HG02840 (cell line): Measurements from ENCODE around the gene TSC2.

Experiments
- ATAC-seq: cut with Tn5 transposase; IDR thresholded peaks from one replicate; pipeline ENCODE4 v1.9.1; 2021; ENCODE audit warnings: mild to moderate bottlenecking, moderate library complexity, moderate number of reproducible peaks; ENCODE audit not compliant: unreplicated experiment, low FRiP score

TSC2 gene

GRCh38 chr16:2047330-2048115 is at the start of gene TSC2, which contains the start of gene NTHL1:
TSC2 (plus strand) TSS chr16:2047985; CDS start chr16:2048616, 631 bp downstream.
NTHL1 (minus strand) TSS chr16:2047834; CDS start chr16:2047823, 11 bp downstream.
- ATAC-seq: peak; percentile 88

- no peak for ATAC-seq
These were observed 49.4 kb upstream of the TSC2 start for GRCh38 chr16:1998360-1998835.

- no peak for ATAC-seq
These were observed 48.7 kb upstream of the TSC2 start for GRCh38 chr16:1998852-1999801.

- ATAC-seq: no peak
These were observed 47.8 kb upstream of the TSC2 start for GRCh38 chr16:1999866-2000514.

DNA sequence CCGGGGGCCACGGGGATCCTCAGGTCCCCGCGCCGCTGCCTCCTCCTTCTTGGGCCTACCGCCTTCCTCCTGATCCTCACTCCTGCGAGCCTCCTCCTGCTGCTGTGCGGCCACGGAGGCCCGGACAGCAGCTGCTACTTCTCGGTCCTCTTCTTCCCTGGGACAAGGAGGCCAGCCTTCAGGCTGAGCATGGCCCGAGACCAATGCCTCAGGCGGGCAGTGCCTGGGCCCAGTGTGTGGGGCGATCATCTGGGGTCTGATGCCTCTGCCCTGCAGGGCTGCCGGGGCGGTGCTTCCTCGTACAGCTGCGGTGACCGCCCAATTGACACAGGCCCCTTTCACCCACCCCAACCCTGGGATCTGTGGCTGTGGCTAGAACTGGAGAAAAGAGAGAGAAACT is 46.8 kb upstream of the TSC2 start:
- no peak for ATAC-seq

GRCh38 chr16:2001456-2002355 is 46.1 kb upstream of the TSC2 start:
- no peak for ATAC-seq

GRCh38 chr16:2002406-2003230 is 45.2 kb upstream of the TSC2 start:
- ATAC-seq: no peak

GRCh38 chr16:2003231-2003826 is 44.5 kb upstream of the TSC2 start:
- no peak for ATAC-seq

GRCh38 chr16:2003827-2004641 is 43.8 kb upstream of the TSC2 start:
- ATAC-seq: no peak

- ATAC-seq: no peak
These were observed 42.8 kb upstream of the TSC2 start for GRCh38 chr16:2004795-2005517.

GRCh38 chr16:2005646-2006045 is 42.1 kb upstream of the TSC2 start:
- no peak for ATAC-seq

GRCh38 chr16:2006317-2006716 is 41.5 kb upstream of the TSC2 start:
- no peak for ATAC-seq

DNA sequence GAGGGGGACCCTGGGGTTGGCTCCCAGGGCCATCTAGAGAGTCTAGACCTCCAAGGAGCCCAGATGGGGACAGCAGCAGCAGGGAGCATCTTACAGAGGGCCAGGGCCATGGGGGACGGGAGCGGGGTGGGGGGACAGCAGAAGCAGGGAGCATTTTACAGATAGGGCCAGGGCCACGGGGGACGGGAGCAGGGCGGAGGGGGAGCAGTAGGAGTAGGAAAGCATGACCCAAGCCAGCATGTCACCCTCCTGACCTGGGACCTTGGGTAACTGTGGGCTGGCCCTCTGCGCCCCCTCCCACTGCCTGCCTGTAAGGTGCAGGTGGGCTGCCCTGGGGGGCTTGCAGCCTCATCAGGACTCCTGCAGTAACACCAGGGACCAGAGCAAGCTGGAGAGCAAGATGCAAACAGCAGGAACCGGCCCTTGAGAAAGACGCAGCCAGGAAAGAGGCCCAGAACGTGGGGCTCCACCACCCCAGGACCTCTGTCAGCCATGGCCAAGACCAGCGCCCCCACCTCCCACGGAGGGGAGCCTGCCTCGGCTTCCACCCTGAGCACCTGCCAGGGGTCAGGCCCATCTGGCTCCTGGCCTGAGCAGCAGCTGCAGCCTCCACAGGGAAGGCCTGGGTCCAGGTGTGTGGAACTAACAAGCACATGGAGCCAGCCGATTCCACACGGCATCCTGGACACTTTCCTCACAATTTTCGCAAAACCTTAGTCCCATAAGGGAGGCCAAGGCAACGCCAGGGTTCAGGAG is 40.5 kb upstream of the TSC2 start:
- no peak for ATAC-seq

- ATAC-seq: no peak
These were observed 39.7 kb upstream of the TSC2 start for GRCh38 chr16:2008009-2008526.

DNA sequence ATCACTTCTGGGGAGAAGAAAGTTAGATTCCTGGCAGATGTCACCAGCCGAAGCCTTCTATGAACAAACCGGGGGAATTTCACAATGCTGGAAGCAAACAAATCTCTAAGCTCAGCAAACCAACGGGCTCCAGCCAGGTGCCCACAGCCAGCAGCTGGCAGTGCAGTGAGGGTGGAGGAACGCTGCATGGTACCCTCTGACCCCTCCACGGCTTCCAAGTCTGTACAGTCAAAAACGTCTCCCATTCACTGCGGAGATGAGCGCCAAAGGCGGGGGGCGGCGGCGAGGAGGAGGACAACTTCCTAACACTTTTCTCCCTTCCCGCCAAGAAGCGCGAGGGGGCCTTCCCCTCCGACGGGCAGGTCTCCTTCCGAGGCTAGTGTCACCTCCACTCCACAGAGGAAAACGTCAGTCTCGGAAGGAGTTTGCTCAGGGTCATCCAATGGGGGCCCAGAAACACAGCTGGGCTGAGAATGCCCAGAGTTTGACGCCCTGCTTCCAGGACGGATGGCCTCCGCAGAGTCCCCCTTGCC is 39.1 kb upstream of the TSC2 start:
- no peak for ATAC-seq
